HEK293 (cell line): ENCODE data around the gene CCNJL.

Experiments used
- KLF16 ChIP-seq: fragments of 450-650 bp; formaldehyde crosslinking; IDR thresholded peaks from 2 replicates; pipeline ENCODE4 v1.5.1; 2017; ENCODE audit warnings: missing biosample characterization, missing genetic modification characterization
- PRDM6 ChIP-seq: fragments of 450-650 bp; formaldehyde crosslinking; IDR thresholded peaks from 2 replicates; pipeline ENCODE4 v1.5.1; 2017; ENCODE audit warnings: missing biosample characterization, missing genetic modification characterization
- REST ChIP-seq: fragments of 450-650 bp; formaldehyde crosslinking; IDR thresholded peaks from 2 replicates; pipeline ENCODE4 v1.5.1; 2016; ENCODE audit warnings: missing biosample characterization, missing genetic modification characterization
- ZFP69B ChIP-seq: fragments of 450-650 bp; formaldehyde crosslinking; IDR thresholded peaks from 2 replicates; pipeline ENCODE4 v1.5.1; 2016; ENCODE audit warnings: missing biosample characterization, missing genetic modification characterization
- ZNF274 ChIP-seq, 2 experiments: fragments of 200-500 bp in 1 of 2; fragments of 450-650 bp in 1 of 2; sonication (Bioruptor generic) in 1 of 2; formaldehyde crosslinking in 1 of 2; IDR thresholded peaks; 2 replicates each; pipeline versions ENCODE4 v1.5.1 to v1.6.1; 2014 to 2016; ENCODE audit warnings: borderline replicate concordance in 1 of 2, inconsistent platforms in 1 of 2, low read length in 1 of 2, missing biosample characterization in 1 of 2, missing genetic modification characterization in 1 of 2
- ZNF747 ChIP-seq: fragments of 450-650 bp; formaldehyde crosslinking; IDR thresholded peaks from 2 replicates; pipeline ENCODE4 v1.5.1; 2016; ENCODE audit warnings: missing biosample characterization, missing genetic modification characterization
- TF ChIP-seq, protein P1 (sequence below): fragments of 450-650 bp; formaldehyde crosslinking; IDR thresholded peaks from 2 replicates; pipeline ENCODE4 v1.5.1; 2016; ENCODE audit warnings: missing biosample characterization, missing genetic modification characterization
- TF ChIP-seq, protein P2 (sequence below): fragments of 450-650 bp; formaldehyde crosslinking; IDR thresholded peaks from 2 replicates; pipeline ENCODE4 v1.5.1; 2016; ENCODE audit warnings: missing biosample characterization, missing genetic modification characterization, low read depth
- TF ChIP-seq, protein P3 (sequence below): sonication (generic); formaldehyde crosslinking; IDR thresholded peaks from 2 replicates; pipeline ENCODE4 v1.8.1; 2022; ENCODE audit warnings: mild to moderate bottlenecking, moderate library complexity, missing genetic modification reagents

- TF ChIP-seq, protein P1, sequence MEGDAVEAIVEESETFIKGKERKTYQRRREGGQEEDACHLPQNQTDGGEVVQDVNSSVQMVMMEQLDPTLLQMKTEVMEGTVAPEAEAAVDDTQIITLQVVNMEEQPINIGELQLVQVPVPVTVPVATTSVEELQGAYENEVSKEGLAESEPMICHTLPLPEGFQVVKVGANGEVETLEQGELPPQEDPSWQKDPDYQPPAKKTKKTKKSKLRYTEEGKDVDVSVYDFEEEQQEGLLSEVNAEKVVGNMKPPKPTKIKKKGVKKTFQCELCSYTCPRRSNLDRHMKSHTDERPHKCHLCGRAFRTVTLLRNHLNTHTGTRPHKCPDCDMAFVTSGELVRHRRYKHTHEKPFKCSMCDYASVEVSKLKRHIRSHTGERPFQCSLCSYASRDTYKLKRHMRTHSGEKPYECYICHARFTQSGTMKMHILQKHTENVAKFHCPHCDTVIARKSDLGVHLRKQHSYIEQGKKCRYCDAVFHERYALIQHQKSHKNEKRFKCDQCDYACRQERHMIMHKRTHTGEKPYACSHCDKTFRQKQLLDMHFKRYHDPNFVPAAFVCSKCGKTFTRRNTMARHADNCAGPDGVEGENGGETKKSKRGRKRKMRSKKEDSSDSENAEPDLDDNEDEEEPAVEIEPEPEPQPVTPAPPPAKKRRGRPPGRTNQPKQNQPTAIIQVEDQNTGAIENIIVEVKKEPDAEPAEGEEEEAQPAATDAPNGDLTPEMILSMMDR (tag by site-specific recombination): no peak
- TF ChIP-seq, protein P2, sequence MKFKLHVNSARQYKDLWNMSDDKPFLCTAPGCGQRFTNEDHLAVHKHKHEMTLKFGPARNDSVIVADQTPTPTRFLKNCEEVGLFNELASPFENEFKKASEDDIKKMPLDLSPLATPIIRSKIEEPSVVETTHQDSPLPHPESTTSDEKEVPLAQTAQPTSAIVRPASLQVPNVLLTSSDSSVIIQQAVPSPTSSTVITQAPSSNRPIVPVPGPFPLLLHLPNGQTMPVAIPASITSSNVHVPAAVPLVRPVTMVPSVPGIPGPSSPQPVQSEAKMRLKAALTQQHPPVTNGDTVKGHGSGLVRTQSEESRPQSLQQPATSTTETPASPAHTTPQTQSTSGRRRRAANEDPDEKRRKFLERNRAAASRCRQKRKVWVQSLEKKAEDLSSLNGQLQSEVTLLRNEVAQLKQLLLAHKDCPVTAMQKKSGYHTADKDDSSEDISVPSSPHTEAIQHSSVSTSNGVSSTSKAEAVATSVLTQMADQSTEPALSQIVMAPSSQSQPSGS (tag by site-specific recombination): no peak
- TF ChIP-seq ZNF274 (IDR thresholded peaks at IDR 0.05; ENCODE audit: low read length) (no peak), ZNF274 (tag by site-specific recombination; IDR thresholded peaks at IDR 0.05; ENCODE audit: borderline replicate concordance) (no peak), KLF16 (no peak), REST (tag by site-specific recombination) (no peak), ZNF747 (no peak), PRDM6 (tag by site-specific recombination) (no peak), ZFP69B (tag by site-specific recombination) (no peak)
- TF ChIP-seq, protein P3, sequence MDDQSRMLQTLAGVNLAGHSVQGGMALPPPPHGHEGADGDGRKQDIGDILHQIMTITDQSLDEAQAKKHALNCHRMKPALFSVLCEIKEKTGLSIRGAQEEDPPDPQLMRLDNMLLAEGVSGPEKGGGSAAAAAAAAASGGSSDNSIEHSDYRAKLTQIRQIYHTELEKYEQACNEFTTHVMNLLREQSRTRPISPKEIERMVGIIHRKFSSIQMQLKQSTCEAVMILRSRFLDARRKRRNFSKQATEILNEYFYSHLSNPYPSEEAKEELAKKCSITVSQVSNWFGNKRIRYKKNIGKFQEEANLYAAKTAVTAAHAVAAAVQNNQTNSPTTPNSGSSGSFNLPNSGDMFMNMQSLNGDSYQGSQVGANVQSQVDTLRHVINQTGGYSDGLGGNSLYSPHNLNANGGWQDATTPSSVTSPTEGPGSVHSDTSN (CRISPR knock-in tag): no peak
Observed at GRCh38 chr5:160361624-160362228, 49.4 kb upstream of the CCNJL start.
